Skeletal muscle cell (primary cell): ENCODE measurements around the gene EMSY.
"Not testable (repeated sequence)": the region's sequence is repeated elsewhere in the genome, so short reads cannot be mapped to it uniquely, and the experiment has no call there.

Source experiments
- DNase-seq: peaks from one replicate; pipeline ENCODE4 v3.0.0-alpha.2; 2010; ENCODE audit warnings: low read depth
- H3K4me3 ChIP-seq: 2 replicates; pipeline ENCODE4 v1.5.1; 2011; ENCODE audit warnings: low read depth, mild to moderate bottlenecking, control low read depth, low read length, moderate library complexity

Gene EMSY, protein sequence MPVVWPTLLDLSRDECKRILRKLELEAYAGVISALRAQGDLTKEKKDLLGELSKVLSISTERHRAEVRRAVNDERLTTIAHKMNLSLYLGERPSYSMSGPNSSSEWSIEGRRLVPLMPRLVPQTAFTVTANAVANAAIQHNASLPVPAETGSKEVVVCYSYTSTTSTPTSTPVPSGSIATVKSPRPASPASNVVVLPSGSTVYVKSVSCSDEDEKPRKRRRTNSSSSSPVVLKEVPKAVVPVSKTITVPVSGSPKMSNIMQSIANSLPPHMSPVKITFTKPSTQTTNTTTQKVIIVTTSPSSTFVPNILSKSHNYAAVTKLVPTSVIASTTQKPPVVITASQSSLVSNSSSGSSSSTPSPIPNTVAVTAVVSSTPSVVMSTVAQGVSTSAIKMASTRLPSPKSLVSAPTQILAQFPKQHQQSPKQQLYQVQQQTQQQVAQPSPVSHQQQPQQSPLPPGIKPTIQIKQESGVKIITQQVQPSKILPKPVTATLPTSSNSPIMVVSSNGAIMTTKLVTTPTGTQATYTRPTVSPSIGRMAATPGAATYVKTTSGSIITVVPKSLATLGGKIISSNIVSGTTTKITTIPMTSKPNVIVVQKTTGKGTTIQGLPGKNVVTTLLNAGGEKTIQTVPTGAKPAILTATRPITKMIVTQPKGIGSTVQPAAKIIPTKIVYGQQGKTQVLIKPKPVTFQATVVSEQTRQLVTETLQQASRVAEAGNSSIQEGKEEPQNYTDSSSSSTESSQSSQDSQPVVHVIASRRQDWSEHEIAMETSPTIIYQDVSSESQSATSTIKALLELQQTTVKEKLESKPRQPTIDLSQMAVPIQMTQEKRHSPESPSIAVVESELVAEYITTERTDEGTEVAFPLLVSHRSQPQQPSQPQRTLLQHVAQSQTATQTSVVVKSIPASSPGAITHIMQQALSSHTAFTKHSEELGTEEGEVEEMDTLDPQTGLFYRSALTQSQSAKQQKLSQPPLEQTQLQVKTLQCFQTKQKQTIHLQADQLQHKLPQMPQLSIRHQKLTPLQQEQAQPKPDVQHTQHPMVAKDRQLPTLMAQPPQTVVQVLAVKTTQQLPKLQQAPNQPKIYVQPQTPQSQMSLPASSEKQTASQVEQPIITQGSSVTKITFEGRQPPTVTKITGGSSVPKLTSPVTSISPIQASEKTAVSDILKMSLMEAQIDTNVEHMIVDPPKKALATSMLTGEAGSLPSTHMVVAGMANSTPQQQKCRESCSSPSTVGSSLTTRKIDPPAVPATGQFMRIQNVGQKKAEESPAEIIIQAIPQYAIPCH (N-terminal part only)

DNA sequence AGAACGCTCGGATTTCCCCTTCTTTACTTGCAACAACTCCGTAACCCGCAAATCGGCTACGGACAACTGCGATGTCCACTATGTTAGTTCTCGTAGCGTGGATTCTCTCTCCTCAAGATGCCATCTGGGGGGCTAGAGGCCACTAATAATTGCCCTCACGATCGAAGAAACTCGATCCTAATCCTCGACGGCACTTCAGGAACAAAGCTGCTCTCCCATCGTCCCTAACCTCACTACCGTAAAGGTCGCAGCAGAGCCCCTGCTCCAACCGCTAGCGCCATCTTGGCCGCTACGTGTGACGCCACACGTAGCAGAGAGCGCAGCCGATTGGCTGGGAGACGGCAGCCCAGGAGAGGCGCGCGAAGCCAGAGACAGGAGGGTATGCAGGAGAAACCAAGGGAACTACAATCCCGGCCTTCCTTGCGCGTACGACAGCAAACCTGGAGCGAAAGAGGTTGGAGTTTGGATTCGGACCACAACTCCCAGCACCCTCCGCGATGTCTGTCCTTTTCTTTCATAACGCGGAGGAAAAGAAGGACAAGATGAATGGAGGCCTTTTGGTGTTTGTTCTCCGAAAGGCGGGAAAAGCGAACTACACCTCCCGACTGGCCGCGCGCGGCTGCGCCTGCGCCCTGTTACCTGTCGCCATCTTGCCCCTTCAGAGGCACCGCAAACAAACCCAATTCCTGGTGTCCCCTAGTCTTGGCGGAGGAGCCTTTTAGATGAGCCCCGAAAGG is at the start of gene EMSY:
EMSY (plus strand) TSS at position 635 of the 737 bp plus-strand sequence. CDS start 1,921 bp downstream, outside the sequence.
- peak within 1 kb of the TSS; percentile 99 for H3K4me3 ChIP-seq
- peak; percentile 99 for DNase-seq

DNA sequence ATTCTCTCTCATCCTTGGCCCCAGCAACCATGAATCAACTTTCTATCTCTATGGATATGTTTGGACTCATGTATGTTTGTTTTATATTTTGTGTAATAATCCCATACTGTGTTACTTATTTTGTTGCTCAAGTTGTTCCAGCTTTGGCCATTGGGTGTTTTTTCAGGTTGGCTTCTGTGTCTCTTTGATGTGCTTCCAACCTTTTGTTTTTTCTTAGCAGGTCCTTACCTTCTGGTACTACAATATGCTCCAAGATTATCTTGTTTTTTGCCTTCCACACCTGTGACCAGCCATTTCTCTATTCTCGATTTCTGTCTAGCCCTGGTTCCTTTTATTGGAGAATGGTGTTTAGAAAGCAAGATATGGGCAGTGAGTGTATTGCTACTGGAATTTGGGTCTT is 49.5 kb upstream of the EMSY start:
- no peak for DNase-seq
- no peak overlapping the region for H3K4me3 ChIP-seq

- DNase-seq, result no peak
- H3K4me3 ChIP-seq, result no peak overlapping the region
Observed at GRCh38 chr11:76397383-76397782, 47.4 kb upstream of the EMSY start.

DNA sequence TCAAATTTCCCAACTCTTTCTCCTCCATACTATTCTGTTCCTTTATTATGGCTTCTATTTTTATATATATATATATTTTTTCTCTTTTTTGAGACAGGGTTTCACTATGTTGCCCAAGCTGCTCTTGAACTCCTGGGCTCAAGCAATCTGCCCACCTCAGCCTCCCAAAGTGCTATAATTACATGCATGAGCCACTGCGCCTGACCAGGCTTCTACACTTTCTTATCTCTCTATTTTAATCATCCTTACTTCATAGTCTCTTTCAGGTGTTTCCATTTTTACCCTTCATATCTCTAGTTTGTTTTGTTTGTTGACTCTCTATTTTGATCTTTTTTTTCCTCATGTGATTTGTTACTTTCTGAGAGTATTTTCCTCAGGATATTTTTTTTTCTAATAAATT is 43.9 kb upstream of the EMSY start:
- no peak overlapping the region for H3K4me3 ChIP-seq
- DNase-seq, result no peak

- not testable (repeated sequence) for H3K4me3 ChIP-seq, DNase-seq
Observed at GRCh38 chr11:76401484-76401883, 43.3 kb upstream of the EMSY start.

DNA sequence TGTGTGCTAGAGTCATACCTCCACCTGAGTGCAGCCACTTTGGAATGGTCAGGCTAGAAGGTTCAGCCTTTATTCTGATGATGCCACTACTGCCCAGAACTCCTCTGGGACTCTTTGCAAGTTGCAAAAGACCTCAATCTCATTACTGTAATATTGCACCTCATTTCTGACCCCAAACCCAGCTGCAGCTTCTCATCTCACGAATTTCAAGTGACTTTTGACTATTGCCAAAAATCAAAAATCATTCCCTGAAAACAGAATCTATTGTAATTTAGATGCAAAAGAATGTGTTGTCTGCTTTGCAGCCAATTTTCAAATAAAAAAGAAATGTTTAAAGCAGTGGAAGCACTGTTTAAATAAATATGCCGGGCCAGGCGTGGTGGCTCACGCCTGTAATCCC is 38.5 kb upstream of the EMSY start:
- H3K4me3 ChIP-seq, result no peak overlapping the region
- no peak for DNase-seq

DNA sequence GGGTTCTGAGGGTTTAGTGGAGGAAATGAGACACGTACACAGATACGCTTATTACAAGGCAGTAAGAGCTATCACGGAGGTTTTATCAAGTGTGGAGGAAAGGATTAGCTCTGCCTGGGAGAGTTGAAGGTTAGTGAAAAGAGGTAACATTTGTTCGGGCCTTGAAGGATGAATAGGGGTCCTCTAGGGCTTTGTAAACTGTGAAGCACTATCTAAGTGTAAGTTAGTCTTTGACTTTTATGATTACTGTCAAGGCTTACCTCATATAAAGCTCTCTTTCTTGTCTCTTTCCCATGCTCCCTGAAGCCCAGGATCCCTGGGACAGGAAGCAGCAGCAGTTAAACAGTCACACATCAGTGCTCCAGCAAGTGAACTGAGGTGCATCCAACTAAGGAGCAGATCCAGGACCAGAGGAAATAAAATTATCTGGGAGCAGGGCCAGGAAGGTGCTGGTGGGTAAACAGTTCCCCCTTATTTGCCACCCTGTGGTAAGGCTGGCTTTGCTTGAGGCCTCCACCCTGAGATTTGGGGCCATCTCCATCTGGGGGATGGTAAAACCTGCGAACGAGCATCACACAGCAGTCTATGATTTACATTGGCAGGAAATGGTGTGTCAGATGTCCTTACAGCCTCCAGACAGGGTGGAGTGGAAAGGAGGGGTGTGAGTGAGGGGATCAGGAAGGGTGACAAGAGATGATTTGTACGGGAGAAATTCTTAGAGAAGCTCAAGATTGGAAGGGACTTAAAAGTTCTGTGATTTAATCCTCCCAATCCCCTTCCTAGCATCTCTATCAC is 36.5 kb upstream of the EMSY start:
- no peak for DNase-seq

GRCh38 chr11:76410851-76411357 is 33.9 kb upstream of the EMSY start:
- H3K4me3 ChIP-seq, result no peak overlapping the region
- no peak for DNase-seq

More for the DNA sequence above, 36.5 kb upstream of the EMSY start:
- H3K4me3 ChIP-seq, result no peak overlapping the region

DNA sequence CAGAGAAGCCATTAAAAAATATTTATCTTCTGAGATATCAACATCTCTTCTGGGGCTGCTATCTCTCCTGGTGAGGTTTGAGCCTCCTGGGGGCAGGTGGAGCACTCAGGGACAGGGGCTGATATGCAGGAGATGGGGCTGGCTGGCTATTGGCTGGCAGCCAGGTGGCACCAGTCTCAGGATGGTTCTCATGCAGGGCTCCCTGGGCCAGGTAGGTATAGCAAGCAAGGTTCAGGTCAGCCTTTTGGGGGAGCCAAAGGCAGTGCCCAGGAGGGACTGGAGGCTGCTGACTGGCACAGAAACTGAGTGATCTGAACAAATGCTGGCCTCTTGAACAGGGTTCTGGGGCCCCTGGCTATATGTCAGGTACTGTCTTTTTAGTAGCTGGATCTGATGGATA is 29.7 kb upstream of the EMSY start:
- H3K4me3 ChIP-seq, result no peak overlapping the region
- DNase-seq, result no peak

DNA sequence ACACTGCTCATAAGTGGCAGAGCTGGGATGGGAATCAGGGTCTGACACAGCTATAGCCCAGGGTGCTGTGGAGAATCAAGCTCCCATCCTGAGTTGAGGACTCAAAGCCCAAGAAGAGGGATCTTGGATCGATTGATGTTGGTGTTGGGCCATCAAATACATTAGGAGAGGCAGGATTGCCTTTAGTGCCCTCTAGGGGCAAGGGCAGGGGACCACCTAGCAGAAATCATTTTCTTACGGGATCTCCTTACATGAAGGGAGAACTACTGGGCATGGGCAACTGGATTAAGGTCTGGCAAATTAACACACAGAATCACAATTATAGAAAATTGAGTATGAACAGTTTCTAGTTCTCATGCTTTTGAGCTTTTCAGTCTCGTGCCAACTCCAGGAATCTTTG is 24.9 kb upstream of the EMSY start:
- DNase-seq, result no peak
- H3K4me3 ChIP-seq, result no peak overlapping the region

GRCh38 chr11:76424379-76424778 is 20.4 kb upstream of the EMSY start:
- H3K4me3 ChIP-seq, result no peak overlapping the region
- DNase-seq, result no peak

GRCh38 chr11:76424891-76425290 is 19.9 kb upstream of the EMSY start:
- H3K4me3 ChIP-seq, result no peak overlapping the region
- no peak for DNase-seq

- no peak overlapping the region for H3K4me3 ChIP-seq
- DNase-seq, result no peak
Observed at GRCh38 chr11:76426660-76427059, 18.2 kb upstream of the EMSY start.

DNA sequence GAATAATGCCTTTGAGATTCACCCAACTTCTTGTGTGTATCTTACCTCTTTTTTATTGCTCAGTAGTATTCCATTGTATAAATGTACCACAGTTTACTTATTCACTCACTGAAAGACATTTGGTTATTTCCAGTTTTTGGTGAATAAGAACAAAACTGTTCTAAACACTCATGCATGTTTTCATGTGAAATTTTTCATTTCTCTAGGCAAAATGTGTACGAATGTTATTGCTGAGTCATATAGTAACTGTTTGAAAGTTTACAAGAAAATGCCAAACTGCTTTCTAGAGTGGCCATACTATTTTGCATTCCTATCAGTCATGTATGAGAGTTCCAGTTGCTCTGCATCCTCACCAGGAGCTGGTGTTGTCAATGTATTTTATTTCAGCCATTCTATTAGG is 8.8 kb upstream of the EMSY start:
- no peak for DNase-seq
- H3K4me3 ChIP-seq, result no peak overlapping the region

DNA sequence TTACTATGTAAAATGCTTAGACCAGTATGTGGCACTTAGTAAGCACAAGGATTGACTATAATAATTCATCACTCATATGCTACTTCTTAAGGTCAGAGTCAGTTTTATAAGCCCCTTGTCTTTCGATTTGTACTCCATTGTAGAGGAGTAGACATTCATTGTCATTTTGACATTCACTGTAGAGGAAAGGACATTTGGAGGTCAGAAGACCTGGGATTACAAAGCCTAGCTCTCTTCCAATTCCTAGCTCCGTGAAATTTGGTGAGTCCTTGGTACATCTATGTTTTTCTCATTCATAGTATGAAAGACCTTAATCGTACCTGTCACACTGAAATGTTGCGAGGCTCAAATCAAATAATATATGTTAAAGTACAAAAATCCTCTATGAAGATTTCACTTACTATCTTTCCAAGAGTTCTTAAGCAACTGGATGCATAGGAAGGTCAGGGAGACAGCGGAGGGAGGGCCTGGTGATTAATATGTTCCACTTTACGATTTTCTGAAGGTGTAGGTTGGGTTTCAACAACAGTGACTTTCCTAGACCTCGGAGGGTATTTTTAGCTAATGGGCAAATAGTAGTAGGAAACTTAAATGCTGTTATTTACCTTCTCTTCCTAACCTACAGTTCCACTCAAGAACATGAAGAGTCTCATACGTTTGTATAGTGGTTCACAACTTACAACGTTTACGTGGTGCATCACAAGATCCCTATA is 1.4 kb upstream of the EMSY start:
- peak overlapping the region; percentile 99 for H3K4me3 ChIP-seq
- DNase-seq, result no peak

DNA sequence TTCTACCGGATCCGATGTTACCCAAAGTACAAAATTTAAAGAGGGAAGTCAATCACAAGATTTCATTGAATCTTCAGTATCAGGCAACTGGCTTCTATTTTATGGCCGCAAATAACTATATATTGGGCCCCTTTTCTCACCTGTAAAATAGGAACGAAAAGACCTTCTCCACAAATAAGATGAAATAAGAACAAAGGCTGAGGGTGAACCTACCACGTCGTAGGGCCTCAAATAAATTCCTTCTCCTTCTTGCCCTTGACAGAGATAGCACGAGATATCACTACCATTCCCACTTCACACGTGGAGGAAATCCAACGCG is 794 bp upstream of the EMSY start:
- DNase-seq, result no peak
- H3K4me3 ChIP-seq, result peak overlapping the region; percentile 99

- H3K4me3 ChIP-seq, result peak overlapping the region; percentile 99
- peak; percentile 66 for DNase-seq
Observed at GRCh38 chr11:76445121-76446084, 585 bp downstream of the EMSY start.
